Stomach (tissue), 4 donors: ENCODE results near the gene IGF2BP3.

Source experiments
- CTCF ChIP-seq, 7 experiments: fragments of 450-650 bp in 4 of 7; fragments of 200-600 bp in 3 of 7; sonication (generic) in 3 of 7; IDR thresholded peaks; one replicate each; pipeline ENCODE4 v1.5.1; 2016 to 2019; ENCODE audit warnings: antibody characterized with exemption in 7 of 7, control low read depth in 2 of 7, mild to moderate bottlenecking in 1 of 7
- POLR2A ChIP-seq, 4 donors: fragments of 450-650 bp; IDR thresholded peaks; one replicate each; pipeline ENCODE4 v1.6.1; 2016; ENCODE audit warnings: antibody characterized with exemption in 4 of 4, control low read depth in 2 of 4, mild to moderate bottlenecking in 1 of 4, moderate library complexity in 1 of 4
- POLR2AphosphoS5 ChIP-seq, 3 donors: sonication (generic); formaldehyde crosslinking; IDR thresholded peaks; one replicate each; pipeline ENCODE4 v1.6.1; 2016; ENCODE audit warnings: antibody characterized with exemption in 3 of 3

GRCh38 chr7:23353172-23353571 is 117.1 kb downstream of the IGF2BP3 start:
- TF ChIP-seq POLR2AphosphoS5 (IDR thresholded peaks at IDR 0.05) (no peak), CTCF (IDR thresholded peaks at IDR 0.05) (no peak), POLR2A (IDR thresholded peaks at IDR 0.05) (no peak)
